HG03039 (cell line): ENCODE results near the gene TMEM244.
"Not testable (repeated sequence)": the region's sequence is repeated elsewhere in the genome, so short reads cannot be mapped to it uniquely, and the experiment has no call there.

Experiments used
- ATAC-seq: cut with Tn5 transposase; IDR thresholded peaks from one replicate; pipeline ENCODE4 v1.9.1; 2021; ENCODE audit warnings: mild to moderate bottlenecking, moderate library complexity; ENCODE audit not compliant: unreplicated experiment

The TMEM244 gene

GRCh38 chr6:129867403-129867802, 6.3 kb upstream of the TMEM244 start:
- ATAC-seq = no peak

GRCh38 chr6:129866688-129867087, 5.6 kb upstream of the TMEM244 start:
- ATAC-seq = no peak

- no peak for ATAC-seq
Measured at GRCh38 chr6:129866256-129866655, 5.1 kb upstream of the TMEM244 start.

- ATAC-seq = no peak
Measured at GRCh38 chr6:129865013-129865412, 3.9 kb upstream of the TMEM244 start.

- ATAC-seq = no peak
Measured at GRCh38 chr6:129863664-129864063, 2.5 kb upstream of the TMEM244 start.

GRCh38 chr6:129859524-129859923, 1.6 kb downstream of the TMEM244 start:
- no peak for ATAC-seq

GRCh38 chr6:129857838-129858237, 3.3 kb downstream of the TMEM244 start:
- ATAC-seq = no peak

- ATAC-seq = no peak
Measured at GRCh38 chr6:129853996-129854711, 7.0 kb downstream of the TMEM244 start.

- no peak for ATAC-seq
Measured at GRCh38 chr6:129852257-129852858, 8.8 kb downstream of the TMEM244 start.

- no peak for ATAC-seq
Measured at GRCh38 chr6:129849456-129849855, 11.7 kb downstream of the TMEM244 start.

GRCh38 chr6:129846761-129847160, 14.4 kb downstream of the TMEM244 start:
- no peak for ATAC-seq

- ATAC-seq = no peak
Measured at GRCh38 chr6:129845696-129846095, 15.4 kb downstream of the TMEM244 start.

GRCh38 chr6:129844118-129844891, 16.8 kb downstream of the TMEM244 start:
- ATAC-seq = no peak

GRCh38 chr6:129843573-129843972, 17.5 kb downstream of the TMEM244 start:
- ATAC-seq = no peak

GRCh38 chr6:129842881-129843409, 18.2 kb downstream of the TMEM244 start:
- no peak for ATAC-seq

- ATAC-seq = no peak
Measured at GRCh38 chr6:129842137-129842536, 19.0 kb downstream of the TMEM244 start.

GRCh38 chr6:129839562-129839961, 21.6 kb downstream of the TMEM244 start:
- not testable (repeated sequence) for ATAC-seq

- ATAC-seq = no peak
Measured at GRCh38 chr6:129835691-129836090, 25.4 kb downstream of the TMEM244 start.

GRCh38 chr6:129832299-129832698, 28.8 kb downstream of the TMEM244 start:
- ATAC-seq = no peak

- ATAC-seq = no peak
Measured at GRCh38 chr6:129828229-129828628, 32.9 kb downstream of the TMEM244 start.

- ATAC-seq = no peak
Measured at GRCh38 chr6:129818251-129818650, 42.9 kb downstream of the TMEM244 start.

- no peak for ATAC-seq
Measured at GRCh38 chr6:129817821-129818220, 43.3 kb downstream of the TMEM244 start.
